HAP-1 (cell line): ENCODE results near the gene ARFGAP1.

Experiments
- DNase-seq, 2 experiments: peaks; one replicate each; pipeline ENCODE4 v3.0.0-alpha.2; 2016 to 2020; ENCODE audit warnings: low spot score in 2 of 2
- H3K27me3 ChIP-seq: fragments of 250-450 bp; sonication (Bioruptor Pico); 2 replicates; pipeline ENCODE4 v1.5.1; 2020; ENCODE audit warnings: low read depth, mild to moderate bottlenecking, moderate library complexity
- H3K36me3 ChIP-seq: fragments of 250-450 bp; sonication (Bioruptor Pico); replicated peaks from 2 replicates; pipeline ENCODE4 v1.5.1; 2020; ENCODE audit warnings: mild to moderate bottlenecking
- H3K4me1 ChIP-seq: fragments of 250-450 bp; sonication (Bioruptor Pico); 2 replicates; pipeline ENCODE4 v1.5.1; 2020; ENCODE audit warnings: mild to moderate bottlenecking
- H3K4me3 ChIP-seq: fragments of 250-450 bp; sonication (Bioruptor Pico); 2 replicates; pipeline ENCODE4 v1.5.1; 2020; ENCODE audit warnings: mild to moderate bottlenecking, moderate library complexity
- H3K9me3 ChIP-seq: fragments of 250-450 bp; sonication (Bioruptor Pico); 2 replicates; pipeline ENCODE4 v1.5.1; 2020; ENCODE audit warnings: mild to moderate bottlenecking, moderate library complexity
- in situ Hi-C: fragments of 300-500 bp; cut with MboI; formaldehyde crosslinking; loops from 3 replicates; pipeline ENCODE4 v1.14.3; 2020; ENCODE audit warnings: low sequenced_read_pairs, inconsistent platforms, mixed read lengths

The ARFGAP1 gene

GRCh38 chr20:63270606-63271325, 1.8 kb upstream of the ARFGAP1 start:
- no peak for DNase-seq
- Histone ChIP-seq H3K4me3 (no peak overlapping the region), H3K4me1 (peaks cover 4% of the 10 kb centered on the region; the same call in 1 of the 2 replicates), H3K9me3 (no peaks in the 10 kb centered on the region), H3K36me3 (no peaks in the 10 kb centered on the region; the same call in 1 of the 2 replicates), H3K27me3 (peaks cover 4% of the 10 kb centered on the region; the same call in 1 of the 2 replicates)
- in situ Hi-C loops = no loop called here

DNA sequence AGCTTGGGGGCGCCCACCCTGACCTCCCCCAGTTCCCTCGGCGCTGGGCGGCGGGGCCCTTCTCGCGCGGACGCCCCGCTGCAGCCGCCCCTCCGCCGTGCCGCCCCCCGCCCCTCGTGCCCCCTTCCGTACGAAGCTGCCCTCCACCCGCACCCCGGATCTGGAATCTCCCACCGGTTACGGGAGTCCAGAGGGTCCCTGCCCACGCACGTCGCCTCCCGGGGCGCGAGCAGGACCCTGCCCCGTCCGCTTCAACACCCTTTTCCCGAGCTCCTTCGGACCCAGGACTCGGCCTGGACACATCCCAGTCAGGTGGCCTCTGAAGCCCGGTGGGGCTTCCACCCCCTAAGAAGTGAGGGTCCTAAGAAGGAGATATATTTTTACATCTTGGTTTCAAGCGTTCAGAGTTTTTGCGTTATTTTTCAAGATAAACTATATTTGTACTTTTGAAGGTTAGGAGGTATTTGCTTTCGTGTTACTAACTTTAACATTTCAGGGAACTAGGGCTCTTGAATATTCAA, 506 bp downstream of the ARFGAP1 start:
- peaks cover 22% of the 10 kb centered on the region for H3K36me3 ChIP-seq
- peaks cover 4% of the 10 kb centered on the region; the same call in 1 of the 2 replicates for H3K4me1 ChIP-seq
- H3K4me3 ChIP-seq = peak overlapping the region; percentile 69
- H3K9me3 ChIP-seq = no peaks in the 10 kb centered on the region
- DNase-seq = no peak
- in situ Hi-C loops = no loop called here
- H3K27me3 ChIP-seq = no peaks in the 10 kb centered on the region

DNA sequence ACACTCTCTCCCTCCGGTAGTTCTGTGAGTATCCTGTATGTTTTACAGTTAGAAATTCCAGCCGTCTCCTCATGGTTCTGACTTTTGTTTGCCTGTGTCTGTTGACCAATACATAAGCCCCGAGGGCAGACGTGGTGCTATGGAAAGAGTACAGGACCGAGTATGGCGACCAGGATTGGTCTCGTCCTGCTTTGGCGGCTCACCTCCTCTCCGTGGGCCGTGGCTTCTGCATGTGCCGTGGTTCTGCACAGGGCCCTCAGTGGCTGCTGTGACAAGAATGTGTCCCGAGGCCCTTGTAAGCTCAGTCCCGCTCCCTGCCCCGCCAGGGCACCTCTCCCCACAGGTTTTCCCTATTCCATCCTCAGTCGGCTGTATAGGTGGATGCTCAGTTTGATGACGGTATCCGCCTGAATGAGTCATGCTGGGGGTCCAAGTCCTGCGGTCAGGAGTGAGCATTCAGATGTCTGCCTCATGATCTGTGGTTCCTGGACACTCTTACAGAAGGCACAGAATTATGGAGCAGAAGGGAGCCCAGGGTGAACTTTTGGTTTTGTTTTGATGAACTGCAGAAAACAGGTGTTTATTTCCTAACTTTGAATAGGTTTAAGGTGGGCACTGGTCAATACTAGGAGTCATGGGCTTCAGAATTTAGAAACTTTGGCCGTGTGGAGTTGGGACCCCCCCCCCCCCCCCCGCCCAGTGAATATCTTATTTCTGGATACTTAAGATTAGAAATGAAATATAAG, 1.2 kb downstream of the ARFGAP1 start:
- Histone ChIP-seq H3K27me3 (no peaks in the 10 kb centered on the region), H3K4me3 (peak overlapping the region; percentile 69), H3K4me1 (peaks cover 4% of the 10 kb centered on the region; the same call in 1 of the 2 replicates), H3K36me3 (peaks cover 27% of the 10 kb centered on the region), H3K9me3 (no peaks in the 10 kb centered on the region)
- in situ Hi-C loops = no loop called here
- DNase-seq = peak in 1 of 2 experiments; percentile 48

GRCh38 chr20:63274381-63275228, 2.0 kb downstream of the ARFGAP1 start:
- H3K4me1 ChIP-seq = peaks cover 4% of the 10 kb centered on the region; the same call in 1 of the 2 replicates
- no peaks in the 10 kb centered on the region for H3K9me3 ChIP-seq
- in situ Hi-C loops = no loop called here
- H3K4me3 ChIP-seq = no peak overlapping the region
- no peaks in the 10 kb centered on the region for H3K27me3 ChIP-seq
- DNase-seq = no peak
- peaks cover 32% of the 10 kb centered on the region for H3K36me3 ChIP-seq

DNA sequence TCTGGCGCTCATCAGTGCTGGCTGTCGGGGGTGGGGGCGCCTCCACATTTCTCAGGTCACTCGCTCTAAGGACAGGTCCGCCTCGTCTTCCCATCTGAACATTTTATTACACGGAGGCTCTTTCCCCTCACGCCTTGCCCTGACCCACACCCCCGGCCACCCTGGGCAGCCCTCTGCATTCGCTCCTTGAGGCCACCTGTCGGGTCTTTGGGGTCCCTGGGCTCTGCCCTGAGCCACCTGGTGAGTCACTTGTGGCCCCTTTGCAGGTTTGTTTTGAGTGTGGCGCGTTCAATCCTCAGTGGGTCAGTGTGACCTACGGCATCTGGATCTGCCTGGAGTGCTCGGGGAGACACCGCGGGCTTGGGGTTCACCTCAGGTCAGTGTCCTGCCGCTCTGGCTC, 3.2 kb downstream of the ARFGAP1 start:
- in situ Hi-C loops = no loop called here

DNA sequence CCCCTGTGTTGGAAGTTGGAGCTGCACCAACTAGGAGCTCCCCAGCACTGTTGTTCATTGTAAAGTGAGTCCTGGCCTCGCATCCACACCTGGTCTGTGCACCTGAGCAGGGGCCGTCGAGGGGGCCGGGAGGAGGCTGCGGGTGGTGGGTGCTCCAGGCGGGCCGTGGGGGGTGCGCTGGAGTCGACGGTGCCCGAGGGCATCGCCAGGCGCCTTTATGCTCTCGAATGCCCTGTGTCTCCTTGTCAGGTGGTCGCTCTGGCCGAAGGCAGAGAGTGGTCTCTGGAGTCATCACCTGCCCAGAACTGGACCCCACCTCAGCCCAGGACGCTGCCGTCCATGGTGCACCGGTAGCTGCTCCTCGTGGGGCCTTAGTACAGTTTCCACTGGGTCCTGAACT, 4.3 kb downstream of the ARFGAP1 start:
- in situ Hi-C loops = no loop called here
- Histone ChIP-seq H3K36me3 (peaks cover 45% of the 10 kb centered on the region), H3K27me3 (no peaks in the 10 kb centered on the region), H3K4me1 (0 out of 2 replicates have a peak, but pooled peaks cover under 1% of the 10 kb centered on the region), H3K9me3 (no peaks in the 10 kb centered on the region), H3K4me3 (no peak overlapping the region)
- DNase-seq = no peak

More for the DNA sequence above, 3.2 kb downstream of the ARFGAP1 start:
- Histone ChIP-seq H3K9me3 (no peaks in the 10 kb centered on the region), H3K4me1 (peaks cover 4% of the 10 kb centered on the region; the same call in 1 of the 2 replicates), H3K27me3 (no peaks in the 10 kb centered on the region), H3K36me3 (peaks cover 45% of the 10 kb centered on the region), H3K4me3 (no peak overlapping the region)
- no peak for DNase-seq

DNA sequence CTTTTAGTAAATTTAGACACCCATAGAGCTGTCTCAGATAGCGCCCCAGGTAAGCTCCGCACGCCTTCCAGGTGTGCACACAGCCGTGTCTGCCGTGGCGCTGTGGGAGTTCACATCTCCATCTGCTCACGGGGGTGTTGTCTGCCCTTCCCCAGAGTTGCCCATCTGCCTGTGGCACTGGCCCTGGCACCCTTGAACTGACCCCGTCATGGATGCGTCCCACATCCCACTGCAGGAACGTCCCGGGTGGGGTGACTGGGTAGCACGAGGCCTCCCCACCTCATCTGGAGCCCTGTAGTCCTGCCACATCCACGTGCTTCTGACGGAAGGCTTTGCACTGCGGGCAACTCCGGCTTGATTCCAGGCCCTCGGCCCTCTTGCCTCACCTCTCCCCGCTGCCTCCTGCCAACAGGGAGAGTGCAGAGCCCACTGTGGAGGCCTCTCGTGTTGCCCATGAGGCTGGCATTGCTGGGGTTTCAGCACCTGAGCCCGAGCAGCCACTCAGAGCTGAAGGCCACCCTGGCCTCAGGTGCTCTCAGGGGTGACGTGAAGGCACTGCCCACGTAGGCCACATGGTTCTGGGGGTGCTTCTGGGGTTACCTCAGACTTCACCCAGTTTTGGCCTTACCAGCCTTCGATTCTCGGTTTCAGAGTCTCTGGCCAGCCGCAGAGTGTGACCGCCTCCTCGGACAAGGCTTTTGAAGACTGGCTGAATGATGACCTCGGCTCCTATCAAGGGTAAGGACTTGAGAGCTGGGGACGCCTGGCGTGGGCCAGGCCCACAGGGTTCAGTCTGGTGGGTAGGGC, 5.1 kb downstream of the ARFGAP1 start:
- H3K4me1 ChIP-seq = no peaks in the 10 kb centered on the region
- in situ Hi-C loops = no loop called here
- H3K9me3 ChIP-seq = no peaks in the 10 kb centered on the region
- DNase-seq = no peak
- peaks cover 47% of the 10 kb centered on the region for H3K36me3 ChIP-seq
- H3K4me3 ChIP-seq = no peak overlapping the region
- H3K27me3 ChIP-seq = no peaks in the 10 kb centered on the region

DNA sequence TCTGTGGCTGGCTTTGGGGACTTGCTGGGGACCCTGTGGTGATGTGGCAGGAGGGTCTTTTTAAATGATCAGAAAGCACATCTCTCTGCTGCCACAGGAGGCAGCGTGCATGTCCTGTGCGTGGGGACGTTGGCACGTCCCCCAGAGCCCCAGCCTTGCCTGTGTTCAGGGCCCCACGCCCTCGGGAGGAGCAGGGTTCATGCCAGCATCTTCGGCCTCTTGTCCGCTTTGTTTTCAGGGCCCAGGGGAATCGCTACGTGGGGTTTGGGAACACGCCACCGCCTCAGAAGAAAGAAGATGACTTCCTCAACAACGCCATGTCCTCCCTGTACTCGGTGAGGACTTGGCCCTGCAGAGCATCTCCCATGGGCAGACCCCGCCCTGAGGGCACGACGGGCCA, 6.0 kb downstream of the ARFGAP1 start:
- H3K4me1 ChIP-seq = no peaks in the 10 kb centered on the region
- no peaks in the 10 kb centered on the region for H3K9me3 ChIP-seq
- no peak for DNase-seq
- H3K4me3 ChIP-seq = no peak overlapping the region
- peaks cover 55% of the 10 kb centered on the region for H3K36me3 ChIP-seq
- H3K27me3 ChIP-seq = no peaks in the 10 kb centered on the region
- in situ Hi-C loops = no loop called here

- in situ Hi-C loops = no loop called here
- Histone ChIP-seq H3K36me3 (peaks cover 55% of the 10 kb centered on the region), H3K4me1 (no peaks in the 10 kb centered on the region), H3K9me3 (no peaks in the 10 kb centered on the region), H3K4me3 (no peak overlapping the region), H3K27me3 (no peaks in the 10 kb centered on the region)
- no peak for DNase-seq
Observed at GRCh38 chr20:63279931-63280330, 7.3 kb downstream of the ARFGAP1 start.

- Histone ChIP-seq H3K4me1 (no peaks in the 10 kb centered on the region), H3K36me3 (peaks cover 55% of the 10 kb centered on the region), H3K9me3 (no peaks in the 10 kb centered on the region), H3K4me3 (no peak overlapping the region), H3K27me3 (no peaks in the 10 kb centered on the region)
- no peak for DNase-seq
- in situ Hi-C loops = no loop called here
Observed at GRCh38 chr20:63280371-63280770, 7.8 kb downstream of the ARFGAP1 start.

DNA sequence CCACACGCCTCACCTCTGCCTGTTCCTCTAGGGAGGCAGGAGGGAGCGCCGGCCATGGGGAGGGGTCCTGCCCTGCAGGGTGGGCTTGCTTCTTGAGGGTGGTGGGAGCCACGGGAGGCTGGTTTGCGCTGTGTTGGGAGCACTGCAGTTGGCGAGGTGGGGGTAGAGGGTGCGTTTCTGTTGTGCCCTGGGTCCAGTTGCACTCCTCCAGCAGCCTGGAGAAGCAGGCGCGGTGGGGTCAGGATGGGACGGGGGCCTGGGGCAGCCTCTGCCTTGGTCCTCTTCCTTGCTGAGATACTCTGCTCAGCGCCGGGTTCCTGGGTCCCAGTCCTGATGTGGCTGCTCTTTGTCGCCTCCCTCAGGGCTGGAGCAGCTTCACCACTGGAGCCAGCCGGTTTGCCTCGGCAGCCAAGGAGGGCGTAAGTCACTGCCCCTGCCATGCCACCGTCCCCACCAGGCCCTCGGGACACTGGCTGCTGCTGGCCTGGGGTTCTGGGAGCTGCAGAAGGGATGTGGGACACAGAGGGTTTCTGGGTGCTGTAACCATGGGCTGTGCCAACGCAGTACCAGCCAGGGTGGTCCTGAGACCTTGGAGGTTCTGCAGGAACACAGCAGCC, 8.4 kb downstream of the ARFGAP1 start:
- no peak overlapping the region for H3K4me3 ChIP-seq
- peaks cover 56% of the 10 kb centered on the region for H3K36me3 ChIP-seq
- in situ Hi-C loops = no loop called here
- peak in 1 of 2 experiments; percentile 39 for DNase-seq
- no peaks in the 10 kb centered on the region for H3K9me3 ChIP-seq
- H3K4me1 ChIP-seq = no peaks in the 10 kb centered on the region
- H3K27me3 ChIP-seq = no peaks in the 10 kb centered on the region

GRCh38 chr20:63281742-63282665, 9.4 kb downstream of the ARFGAP1 start:
- DNase-seq = no peak
- Histone ChIP-seq H3K27me3 (no peaks in the 10 kb centered on the region), H3K36me3 (peaks cover 47% of the 10 kb centered on the region), H3K9me3 (no peaks in the 10 kb centered on the region), H3K4me3 (no peak overlapping the region), H3K4me1 (no peaks in the 10 kb centered on the region)
- in situ Hi-C loops = no loop called here
